Prostate gland (tissue), 2 donors: ENCODE results near the gene PANX1.

ENCODE experiments used
- CTCF ChIP-seq, 4 experiments: fragments of 200-600 bp in 2 of 4; fragments of 450-650 bp in 2 of 4; sonication (generic) in 2 of 4; IDR thresholded peaks; 1 replicate in 3 of 4; 2 replicates in 1 of 4; pipeline ENCODE4 v1.5.1; 2016 to 2019; ENCODE audit warnings: antibody characterized with exemption in 4 of 4, mild to moderate bottlenecking in 2 of 4, moderate library complexity in 2 of 4
- POLR2A ChIP-seq: fragments of 450-650 bp; IDR thresholded peaks from one replicate; pipeline ENCODE4 v1.6.1; 2016; ENCODE audit warnings: antibody characterized with exemption, mild to moderate bottlenecking
- POLR2AphosphoS5 ChIP-seq: sonication (generic); formaldehyde crosslinking; IDR thresholded peaks from one replicate; pipeline ENCODE4 v1.6.1; 2017; ENCODE audit warnings: antibody characterized with exemption

DNA sequence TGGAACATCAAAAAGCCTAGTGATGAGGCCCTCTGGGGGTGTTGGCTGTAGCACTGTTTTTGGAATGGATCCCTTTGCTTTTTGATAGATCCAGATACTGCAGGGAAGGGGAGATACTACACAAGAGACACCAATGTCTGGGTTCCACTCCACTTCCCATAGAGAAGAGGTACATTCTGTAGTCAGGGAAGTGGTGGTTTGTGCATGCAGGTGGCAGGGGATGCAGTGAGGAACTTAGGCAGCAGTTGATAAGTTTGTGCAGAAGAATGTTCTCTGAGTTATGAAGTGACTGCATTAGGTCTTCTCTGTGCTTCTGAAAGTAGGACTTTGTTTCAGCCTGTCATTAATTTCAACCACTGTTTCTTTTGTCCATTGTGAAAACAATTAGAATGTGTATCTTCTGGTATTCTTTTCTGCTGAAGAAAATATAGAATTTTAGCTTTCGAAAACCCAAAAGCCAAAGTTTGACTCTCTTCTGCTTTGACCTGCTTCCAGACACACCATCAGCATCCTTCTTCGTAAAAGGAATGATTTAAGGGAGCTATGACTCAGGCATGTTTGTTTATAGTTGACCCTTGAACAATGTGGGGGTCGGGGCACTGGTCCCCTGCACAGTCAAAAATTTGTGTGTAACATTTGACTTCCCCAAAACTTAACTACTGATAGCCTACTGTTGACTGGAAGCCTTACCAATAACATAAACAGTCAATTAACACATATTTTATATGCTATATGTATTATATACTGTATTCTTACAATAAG is 25.6 kb downstream of the PANX1 start:
- TF ChIP-seq CTCF (IDR thresholded peaks at IDR 0.05) (no peak), POLR2AphosphoS5 (no peak), POLR2A (no peak)
